Colonic mucosa (tissue), 4 donors: ENCODE measurements around the gene HTR3A. TPM values are rescaled to one million over a fixed set of nuclear protein-coding genes. Genes with fewer than 3 reads are reported as not detected.
"Not testable (repeated sequence)": the region's sequence is repeated elsewhere in the genome, so short reads cannot be mapped to it uniquely, and the experiment has no call there.

Source experiments
- DNase-seq: peaks from one replicate; pipeline ENCODE4 v3.0.0-alpha.2; 2020
- H3K27ac ChIP-seq: fragments of 200-600 bp; one replicate; pipeline ENCODE4 v1.8.0; 2021
- H3K27me3 ChIP-seq: fragments of 200-600 bp; one replicate; pipeline ENCODE4 v1.8.0; 2021
- H3K36me3 ChIP-seq: fragments of 200-600 bp; one replicate; pipeline ENCODE4 v1.8.0; 2021
- H3K4me1 ChIP-seq: fragments of 200-600 bp; one replicate; pipeline ENCODE4 v1.8.0; 2021; ENCODE audit warnings: mild to moderate bottlenecking
- H3K4me3 ChIP-seq: fragments of 200-600 bp; one replicate; pipeline ENCODE4 v1.8.0; 2021
- H3K9ac ChIP-seq, 2 donors: one replicate each; pipeline ENCODE4 v1.7.0; 2013; ENCODE audit warnings: control low read depth in 2 of 2, low read depth in 2 of 2, low read length in 2 of 2
- H3K9me3 ChIP-seq: fragments of 200-600 bp; one replicate; pipeline ENCODE4 v1.8.0; 2021
- intact Hi-C: fragments of 100-400 bp; cut with DNase I; formaldehyde crosslinking; loops from one replicate; pipeline ENCODE4 v1.14.1; 2022
- total RNA-seq, 2 donors: library from RNA; stranded (reverse); fragmentation: NEBNext Ultra II Directional in 1 of 2; extraction: Animal tissue kit (Norgen Biotek cat#: 25700) in 1 of 2; gene quantifications; one replicate each; pipeline ENCODE4 v1.2.1, GENCODE V29; 2021
- TF ChIP-seq, protein P1 (sequence below): fragments of 200-600 bp; IDR thresholded peaks from one replicate; pipeline ENCODE4 v1.8.0; 2022; ENCODE audit warnings: antibody characterized with exemption, mild to moderate bottlenecking
- donor health status: healthy.
- donor health status: DM: no; HTN: no; CAD: no.
- donor health status: DM: no; HTN: no; CAD: no.

Gene HTR3A
- total RNA-seq, 2 donors from 2014 or later: 0.90 TPM; not detected in 1

- TF ChIP-seq, protein P1, sequence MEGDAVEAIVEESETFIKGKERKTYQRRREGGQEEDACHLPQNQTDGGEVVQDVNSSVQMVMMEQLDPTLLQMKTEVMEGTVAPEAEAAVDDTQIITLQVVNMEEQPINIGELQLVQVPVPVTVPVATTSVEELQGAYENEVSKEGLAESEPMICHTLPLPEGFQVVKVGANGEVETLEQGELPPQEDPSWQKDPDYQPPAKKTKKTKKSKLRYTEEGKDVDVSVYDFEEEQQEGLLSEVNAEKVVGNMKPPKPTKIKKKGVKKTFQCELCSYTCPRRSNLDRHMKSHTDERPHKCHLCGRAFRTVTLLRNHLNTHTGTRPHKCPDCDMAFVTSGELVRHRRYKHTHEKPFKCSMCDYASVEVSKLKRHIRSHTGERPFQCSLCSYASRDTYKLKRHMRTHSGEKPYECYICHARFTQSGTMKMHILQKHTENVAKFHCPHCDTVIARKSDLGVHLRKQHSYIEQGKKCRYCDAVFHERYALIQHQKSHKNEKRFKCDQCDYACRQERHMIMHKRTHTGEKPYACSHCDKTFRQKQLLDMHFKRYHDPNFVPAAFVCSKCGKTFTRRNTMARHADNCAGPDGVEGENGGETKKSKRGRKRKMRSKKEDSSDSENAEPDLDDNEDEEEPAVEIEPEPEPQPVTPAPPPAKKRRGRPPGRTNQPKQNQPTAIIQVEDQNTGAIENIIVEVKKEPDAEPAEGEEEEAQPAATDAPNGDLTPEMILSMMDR: no peak
- no peaks in the 10 kb centered on the region for H3K4me1 ChIP-seq
- DNase-seq: no peak
Measured at GRCh38 chr11:113934761-113935160, 40.1 kb upstream of the HTR3A start.

GRCh38 chr11:113935858-113936257 is 39.0 kb upstream of the HTR3A start:
- H3K4me3 ChIP-seq: no peak overlapping the region
- no peaks in the 10 kb centered on the region for H3K4me1 ChIP-seq
- TF ChIP-seq, protein P1: no peak
- no peak for DNase-seq
- H3K27me3 ChIP-seq: no peaks in the 10 kb centered on the region
- no peak overlapping the region for H3K27ac ChIP-seq
- intact Hi-C loops: no loop called here
- H3K9ac ChIP-seq: no peak overlapping the region
- H3K9me3 ChIP-seq: no peaks in the 10 kb centered on the region
- no peaks in the 10 kb centered on the region for H3K36me3 ChIP-seq

More at GRCh38 chr11:113934761-113935160, 40.1 kb upstream of the HTR3A start:
- H3K9ac ChIP-seq: no peak overlapping the region
- H3K27ac ChIP-seq: no peak overlapping the region
- intact Hi-C loops: no loop called here
- H3K27me3 ChIP-seq: no peaks in the 10 kb centered on the region
- no peaks in the 10 kb centered on the region for H3K9me3 ChIP-seq
- no peaks in the 10 kb centered on the region for H3K36me3 ChIP-seq
- no peak overlapping the region for H3K4me3 ChIP-seq

- DNase-seq: no peak
- Histone ChIP-seq H3K4me3 (no peak overlapping the region), H3K4me1 (no peaks in the 10 kb centered on the region), H3K27me3 (no peaks in the 10 kb centered on the region), H3K36me3 (no peaks in the 10 kb centered on the region), H3K9me3 (no peaks in the 10 kb centered on the region), H3K9ac (no peak overlapping the region), H3K27ac (no peak overlapping the region)
- intact Hi-C loops: no loop called here
- TF ChIP-seq, protein P1: no peak
Measured at GRCh38 chr11:113937918-113938317, 37.0 kb upstream of the HTR3A start.

DNA sequence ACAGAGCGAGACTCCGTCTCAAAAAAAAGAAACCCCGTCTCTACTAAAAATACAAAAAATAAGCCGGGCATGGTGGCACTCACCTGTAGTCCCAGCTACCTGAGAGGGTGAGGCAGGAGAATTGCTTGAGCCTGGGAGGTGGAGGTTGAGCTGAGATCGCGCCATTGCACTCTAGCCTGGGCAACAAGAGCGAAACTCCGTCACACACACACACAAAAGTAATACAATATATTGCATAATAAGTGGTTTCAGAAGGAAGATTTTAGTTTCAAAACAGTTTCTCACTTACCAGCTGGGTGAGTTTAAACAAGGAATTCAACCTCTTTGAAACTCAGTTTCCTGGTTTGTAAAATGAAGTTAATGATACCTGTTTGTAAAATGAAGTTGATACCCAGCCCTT is 32.7 kb upstream of the HTR3A start:
- TF ChIP-seq, protein P1: no peak
- no peaks in the 10 kb centered on the region for H3K27me3 ChIP-seq
- H3K9ac ChIP-seq: no peak overlapping the region
- intact Hi-C loops: no loop called here
- H3K27ac ChIP-seq: no peak overlapping the region
- no peak for DNase-seq
- H3K4me3 ChIP-seq: no peak overlapping the region
- H3K36me3 ChIP-seq: no peaks in the 10 kb centered on the region
- H3K4me1 ChIP-seq: no peaks in the 10 kb centered on the region
- H3K9me3 ChIP-seq: no peaks in the 10 kb centered on the region

- H3K4me3 ChIP-seq, DNase-seq, H3K9ac ChIP-seq, H3K4me1 ChIP-seq, H3K27ac ChIP-seq, H3K27me3 ChIP-seq, H3K9me3 ChIP-seq, intact Hi-C loops, H3K36me3 ChIP-seq: not testable (repeated sequence)
Measured at GRCh38 chr11:113946162-113946561, 28.7 kb upstream of the HTR3A start.

DNA sequence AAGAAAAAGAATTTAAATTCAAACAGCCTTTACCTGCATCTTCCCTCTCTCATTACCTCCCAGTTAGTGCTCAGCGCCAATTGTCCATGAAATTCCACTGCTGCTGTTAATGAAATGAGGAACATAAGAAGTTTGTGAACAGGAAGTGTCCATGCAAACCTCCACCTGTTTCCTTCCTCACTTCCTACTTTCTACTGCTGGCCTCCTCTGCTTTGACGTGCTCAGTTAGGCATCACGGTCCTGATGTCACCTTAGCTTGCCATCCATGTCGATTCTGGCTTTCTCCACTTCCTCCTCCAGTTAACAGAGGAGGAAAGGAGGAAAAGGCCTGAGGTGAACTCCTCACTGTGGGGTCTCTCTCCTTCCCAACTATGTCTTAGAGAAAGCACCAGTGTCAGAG is 26.9 kb upstream of the HTR3A start:
- Histone ChIP-seq H3K4me1 (no peaks in the 10 kb centered on the region), H3K36me3 (no peaks in the 10 kb centered on the region), H3K27me3 (no peaks in the 10 kb centered on the region), H3K9ac (no peak overlapping the region), H3K4me3 (no peak overlapping the region), H3K27ac (no peak overlapping the region), H3K9me3 (no peaks in the 10 kb centered on the region)
- intact Hi-C loops: no loop called here
- no peak for DNase-seq
- TF ChIP-seq, protein P1: no peak
